Activated T-cell treated with anti-CD3 and anti-CD28 coated beads, Interleukin-2, amount 50 U/mL, for 24 hours (primary cell): ENCODE measurements around the gene MEPCE.
A peak's percentile ranks its signal among the peaks of the same experiment; 100 is the strongest.

Experiments used
- DNase-seq: peaks from one replicate; pipeline ENCODE4 v3.0.0-alpha.2; 2020
- H3K27ac Mint-ChIP-seq: 2 replicates; pipeline ENCODE4 v1.8.0; 2020; ENCODE audit warnings: mild to moderate bottlenecking, mixed read lengths
- H3K27me3 Mint-ChIP-seq: 2 replicates; pipeline ENCODE4 v1.8.0; 2020; ENCODE audit warnings: mixed read lengths
- H3K36me3 Mint-ChIP-seq: 2 replicates; pipeline ENCODE4 v1.8.0; 2020; ENCODE audit warnings: low read depth, mixed read lengths
- H3K4me1 Mint-ChIP-seq: 2 replicates; pipeline ENCODE4 v1.8.0; 2020; ENCODE audit warnings: low read depth, mixed read lengths
- H3K4me3 Mint-ChIP-seq: 2 replicates; pipeline ENCODE4 v1.8.0; 2020; ENCODE audit warnings: mild to moderate bottlenecking, moderate library complexity, mixed read lengths
- H3K9me3 Mint-ChIP-seq: 2 replicates; pipeline ENCODE4 v1.8.0; 2020; ENCODE audit warnings: mixed read lengths

Gene MEPCE

GRCh38 chr7:100423315-100423714 is 6.3 kb upstream of the MEPCE start:
- H3K27ac Mint-ChIP-seq, result no peak overlapping the region
- H3K36me3 Mint-ChIP-seq, result peaks cover 4% of the 10 kb centered on the region
- peaks cover 3% of the 10 kb centered on the region for H3K4me1 Mint-ChIP-seq
- no peaks in the 10 kb centered on the region for H3K27me3 Mint-ChIP-seq
- DNase-seq, result no peak
- no peaks in the 10 kb centered on the region for H3K9me3 Mint-ChIP-seq
- no peak overlapping the region for H3K4me3 Mint-ChIP-seq

DNA sequence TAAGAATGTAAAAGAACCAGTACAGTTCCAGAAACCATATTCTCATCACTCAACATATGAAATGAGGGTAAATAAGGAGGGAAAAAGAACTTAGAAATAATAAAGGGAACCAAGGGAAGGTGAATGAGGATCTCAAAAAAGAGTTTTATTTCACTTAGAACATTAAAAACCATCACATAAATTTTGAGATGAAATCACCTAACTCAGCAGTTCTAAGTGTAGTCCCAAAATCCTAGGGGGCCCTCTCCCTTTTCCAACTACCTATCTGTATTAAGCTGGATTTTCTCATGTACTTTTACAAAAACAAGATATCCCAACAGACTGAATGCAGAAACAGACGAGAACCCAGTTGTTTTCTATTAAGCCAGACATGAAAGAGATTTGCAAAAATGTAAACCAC is 4.3 kb upstream of the MEPCE start:
- H3K9me3 Mint-ChIP-seq, result no peaks in the 10 kb centered on the region
- H3K27ac Mint-ChIP-seq, result no peak overlapping the region
- DNase-seq, result no peak
- peaks cover 10% of the 10 kb centered on the region for H3K4me1 Mint-ChIP-seq
- H3K27me3 Mint-ChIP-seq, result peaks cover 4% of the 10 kb centered on the region
- H3K36me3 Mint-ChIP-seq, result peaks cover 19% of the 10 kb centered on the region
- no peak overlapping the region for H3K4me3 Mint-ChIP-seq

DNA sequence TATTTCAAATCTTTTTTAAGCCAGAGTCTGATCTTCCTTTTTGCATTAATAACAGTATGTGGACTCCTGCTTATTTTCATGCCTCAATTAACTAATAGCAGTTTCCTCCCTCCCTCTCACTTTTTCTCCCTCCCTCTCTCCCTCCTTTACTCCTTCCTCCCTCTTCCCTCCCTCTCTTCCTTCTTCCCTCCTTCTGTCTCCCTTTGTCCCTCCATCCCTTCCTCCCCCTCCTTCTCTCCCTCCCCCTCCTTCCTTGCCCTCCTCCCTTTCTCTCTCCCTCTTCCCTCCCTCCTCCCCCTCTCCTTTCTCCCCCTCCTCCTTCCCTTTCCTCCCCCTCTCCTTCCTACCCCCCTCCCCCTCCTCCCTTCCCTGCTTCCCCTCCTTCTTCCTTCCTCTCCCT is 3.1 kb upstream of the MEPCE start:
- H3K9me3 Mint-ChIP-seq, result no peaks in the 10 kb centered on the region
- peaks cover 20% of the 10 kb centered on the region for H3K4me1 Mint-ChIP-seq
- H3K27ac Mint-ChIP-seq, result no peak overlapping the region
- no peak for DNase-seq
- H3K36me3 Mint-ChIP-seq, result peaks cover 31% of the 10 kb centered on the region
- H3K4me3 Mint-ChIP-seq, result no peak overlapping the region
- peaks cover 4% of the 10 kb centered on the region for H3K27me3 Mint-ChIP-seq

DNA sequence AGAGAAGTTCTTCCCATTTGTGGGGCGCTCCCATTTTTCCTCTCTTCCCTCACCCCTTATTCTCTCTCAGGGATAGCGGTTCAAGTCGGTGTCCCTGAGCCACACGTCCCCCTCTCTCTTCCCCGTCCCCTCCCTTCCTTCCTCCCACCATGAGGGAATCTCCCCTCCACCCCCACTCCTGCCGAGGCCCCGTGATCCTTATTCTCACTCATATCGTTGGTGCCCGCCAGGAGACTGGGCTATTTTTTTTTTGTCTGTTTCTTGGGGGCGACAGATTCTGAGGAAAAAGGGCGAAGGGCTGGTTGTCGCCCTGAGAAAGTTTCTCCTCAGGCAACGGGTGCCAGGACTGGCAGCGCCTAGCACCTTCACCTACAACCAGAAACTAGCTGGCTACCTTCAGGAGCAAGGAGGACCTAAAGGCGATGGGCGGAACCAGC is 1.9 kb upstream of the MEPCE start:
- Mint-ChIP-seq H3K4me1 (peaks cover 33% of the 10 kb centered on the region), H3K4me3 (peak overlapping the region; percentile 97), H3K9me3 (no peaks in the 10 kb centered on the region), H3K36me3 (peaks cover 44% of the 10 kb centered on the region), H3K27ac (peak overlapping the region; percentile 100), H3K27me3 (peaks cover 4% of the 10 kb centered on the region)
- DNase-seq, result no peak

DNA sequence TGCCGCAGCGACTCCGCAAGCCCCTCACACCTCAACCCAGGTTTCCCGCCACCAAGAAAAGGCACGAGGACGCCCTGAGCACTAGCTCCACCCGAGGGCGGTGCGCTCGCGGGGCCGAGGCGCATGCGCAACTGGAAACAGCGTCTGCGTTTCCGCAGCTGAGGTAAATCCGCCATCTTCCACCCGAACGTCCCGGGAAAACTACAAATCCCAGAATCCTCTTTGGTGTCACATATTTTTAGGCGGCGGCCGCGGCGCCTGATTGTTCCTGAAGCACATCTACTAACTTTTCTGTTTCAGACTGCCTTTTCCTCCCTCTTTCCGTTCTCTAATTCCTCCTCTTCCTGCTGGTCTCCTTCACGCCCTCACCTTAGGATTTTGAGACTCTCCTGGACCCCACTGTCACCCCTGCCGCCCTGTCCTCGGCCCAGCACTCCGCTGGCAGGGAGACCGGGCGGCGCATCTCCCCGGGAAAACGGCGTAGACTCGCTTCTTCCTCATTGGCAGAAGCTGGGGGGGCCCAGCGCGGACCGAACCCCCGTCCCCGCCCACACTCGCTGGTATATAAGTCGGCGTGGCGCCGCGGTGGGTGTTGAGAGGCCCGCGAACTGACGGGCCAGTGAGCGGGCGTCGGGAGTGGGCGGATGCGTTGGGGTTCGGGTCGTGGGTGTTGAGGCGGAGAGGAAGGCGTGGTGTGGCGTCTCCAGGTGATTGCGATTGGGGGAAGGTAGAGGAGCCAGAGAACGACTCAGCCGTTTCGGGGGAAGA is 1.2 kb upstream of the MEPCE start, which contains the start of gene ZCWPW1:
Gene ZCWPW1, minus strand, starts transcription at position 505 of the 768 bp plus-strand sequence. CDS start 8,054 bp downstream, outside the sequence.
- peaks cover 50% of the 10 kb centered on the region for H3K36me3 Mint-ChIP-seq
- H3K27ac Mint-ChIP-seq, result peak within 1 kb of the TSS; percentile 100
- H3K27me3 Mint-ChIP-seq, result peaks cover 4% of the 10 kb centered on the region
- peaks cover 39% of the 10 kb centered on the region for H3K4me1 Mint-ChIP-seq
- peak within 1 kb of the TSS; percentile 97 for H3K4me3 Mint-ChIP-seq
- no peaks in the 10 kb centered on the region for H3K9me3 Mint-ChIP-seq
- DNase-seq, result peak; percentile 98

GRCh38 chr7:100428967-100429636 is 529 bp upstream of the MEPCE start:
- peak overlapping the region; percentile 97 for H3K4me3 Mint-ChIP-seq
- peaks cover 46% of the 10 kb centered on the region for H3K4me1 Mint-ChIP-seq
- peaks cover 57% of the 10 kb centered on the region for H3K36me3 Mint-ChIP-seq
- H3K27me3 Mint-ChIP-seq, result peaks cover 4% of the 10 kb centered on the region
- DNase-seq, result peak; percentile 100
- H3K9me3 Mint-ChIP-seq, result no peaks in the 10 kb centered on the region
- peak overlapping the region; percentile 100 for H3K27ac Mint-ChIP-seq

GRCh38 chr7:100430493-100431285 is 1.1 kb downstream of the MEPCE start:
- Mint-ChIP-seq H3K9me3 (no peaks in the 10 kb centered on the region), H3K4me3 (peak overlapping the region; percentile 97), H3K27me3 (peaks cover 4% of the 10 kb centered on the region), H3K27ac (peak overlapping the region; percentile 96), H3K36me3 (peaks cover 72% of the 10 kb centered on the region), H3K4me1 (peaks cover 58% of the 10 kb centered on the region)
- peak; percentile 61 for DNase-seq

DNA sequence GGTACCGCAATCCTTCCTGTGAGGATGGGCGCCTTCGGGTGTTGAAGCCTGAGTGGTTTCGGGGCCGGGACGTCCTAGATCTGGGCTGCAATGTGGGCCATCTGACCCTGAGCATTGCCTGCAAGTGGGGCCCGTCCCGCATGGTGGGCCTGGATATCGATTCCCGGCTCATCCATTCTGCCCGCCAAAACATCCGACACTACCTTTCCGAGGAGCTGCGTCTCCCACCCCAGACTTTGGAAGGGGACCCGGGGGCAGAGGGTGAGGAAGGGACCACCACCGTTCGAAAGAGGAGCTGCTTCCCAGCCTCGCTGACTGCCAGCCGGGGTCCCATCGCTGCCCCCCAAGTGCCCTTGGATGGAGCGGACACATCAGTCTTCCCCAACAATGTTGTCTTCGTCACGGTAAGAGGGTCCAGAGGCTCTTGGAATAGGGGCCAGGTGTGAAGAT is 1.7 kb downstream of the MEPCE start:
- Mint-ChIP-seq H3K27me3 (peaks cover 4% of the 10 kb centered on the region), H3K4me1 (peaks cover 58% of the 10 kb centered on the region), H3K4me3 (peak overlapping the region; percentile 97), H3K36me3 (peaks cover 73% of the 10 kb centered on the region), H3K27ac (peak overlapping the region; percentile 96), H3K9me3 (no peaks in the 10 kb centered on the region)
- no peak for DNase-seq

DNA sequence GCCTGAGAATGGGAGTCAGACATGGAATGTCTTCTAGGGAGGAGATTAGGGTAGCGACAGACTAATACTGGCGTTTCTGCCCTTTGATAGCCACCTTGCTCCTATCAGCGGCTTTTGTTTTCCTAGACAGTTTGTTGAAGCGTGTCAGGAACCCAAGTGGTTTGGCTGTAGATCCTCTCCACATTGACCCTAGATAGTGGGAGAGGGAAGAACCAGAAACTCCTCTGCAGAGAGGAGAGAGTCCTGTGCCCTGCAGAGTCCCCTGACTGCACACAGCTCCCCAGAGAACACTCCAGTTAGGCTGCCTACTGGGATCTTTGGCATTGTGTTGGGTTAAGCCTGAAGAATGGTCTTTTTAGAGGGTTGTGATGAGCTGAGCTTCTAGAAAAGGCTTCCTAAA is 2.4 kb downstream of the MEPCE start:
- peaks cover 75% of the 10 kb centered on the region for H3K36me3 Mint-ChIP-seq
- peak overlapping the region; percentile 97 for H3K4me3 Mint-ChIP-seq
- H3K27ac Mint-ChIP-seq, result peak overlapping the region; percentile 96
- no peaks in the 10 kb centered on the region for H3K9me3 Mint-ChIP-seq
- H3K4me1 Mint-ChIP-seq, result peaks cover 60% of the 10 kb centered on the region
- DNase-seq, result no peak
- peaks cover 4% of the 10 kb centered on the region for H3K27me3 Mint-ChIP-seq

DNA sequence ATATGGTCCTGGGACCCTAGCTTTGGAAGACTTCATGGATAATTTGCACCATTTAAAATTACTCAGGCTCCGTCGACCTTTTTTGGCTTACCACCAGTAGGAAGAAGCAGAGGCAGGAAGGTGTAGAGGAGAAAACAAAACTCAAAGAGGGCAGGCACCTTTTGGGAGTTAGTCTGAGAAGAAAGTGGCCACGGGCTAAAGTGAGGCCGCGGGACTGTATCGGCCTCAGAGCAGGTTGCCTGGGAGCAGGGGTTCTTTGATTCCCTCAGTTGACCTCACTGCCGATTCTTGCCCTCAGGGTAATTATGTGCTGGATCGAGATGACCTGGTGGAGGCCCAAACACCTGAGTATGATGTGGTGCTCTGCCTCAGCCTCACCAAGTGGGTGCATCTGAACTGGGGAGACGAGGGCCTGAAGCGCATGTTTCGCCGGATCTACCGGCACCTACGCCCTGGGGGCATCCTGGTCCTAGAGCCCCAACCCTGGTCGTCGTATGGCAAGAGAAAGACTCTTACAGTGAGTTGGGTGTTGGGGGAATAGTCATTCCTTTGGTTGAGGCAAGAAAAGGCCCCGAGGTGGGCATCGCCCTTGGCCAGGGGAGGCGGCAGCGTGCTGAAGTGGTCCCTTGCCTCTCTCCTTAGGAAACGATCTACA is 3.1 kb downstream of the MEPCE start:
- no peak for DNase-seq
- H3K27me3 Mint-ChIP-seq, result peaks cover 4% of the 10 kb centered on the region
- peak overlapping the region; percentile 97 for H3K4me3 Mint-ChIP-seq
- peaks cover 61% of the 10 kb centered on the region for H3K4me1 Mint-ChIP-seq
- H3K36me3 Mint-ChIP-seq, result peaks cover 75% of the 10 kb centered on the region
- H3K9me3 Mint-ChIP-seq, result no peaks in the 10 kb centered on the region
- peak overlapping the region; percentile 96 for H3K27ac Mint-ChIP-seq

GRCh38 chr7:100433276-100433591 is 3.6 kb downstream of the MEPCE start:
- Mint-ChIP-seq H3K9me3 (no peaks in the 10 kb centered on the region), H3K4me1 (peaks cover 58% of the 10 kb centered on the region), H3K27me3 (peaks cover 4% of the 10 kb centered on the region), H3K36me3 (peaks cover 72% of the 10 kb centered on the region), H3K4me3 (no peak overlapping the region), H3K27ac (peak overlapping the region; percentile 96)
- no peak for DNase-seq

DNA sequence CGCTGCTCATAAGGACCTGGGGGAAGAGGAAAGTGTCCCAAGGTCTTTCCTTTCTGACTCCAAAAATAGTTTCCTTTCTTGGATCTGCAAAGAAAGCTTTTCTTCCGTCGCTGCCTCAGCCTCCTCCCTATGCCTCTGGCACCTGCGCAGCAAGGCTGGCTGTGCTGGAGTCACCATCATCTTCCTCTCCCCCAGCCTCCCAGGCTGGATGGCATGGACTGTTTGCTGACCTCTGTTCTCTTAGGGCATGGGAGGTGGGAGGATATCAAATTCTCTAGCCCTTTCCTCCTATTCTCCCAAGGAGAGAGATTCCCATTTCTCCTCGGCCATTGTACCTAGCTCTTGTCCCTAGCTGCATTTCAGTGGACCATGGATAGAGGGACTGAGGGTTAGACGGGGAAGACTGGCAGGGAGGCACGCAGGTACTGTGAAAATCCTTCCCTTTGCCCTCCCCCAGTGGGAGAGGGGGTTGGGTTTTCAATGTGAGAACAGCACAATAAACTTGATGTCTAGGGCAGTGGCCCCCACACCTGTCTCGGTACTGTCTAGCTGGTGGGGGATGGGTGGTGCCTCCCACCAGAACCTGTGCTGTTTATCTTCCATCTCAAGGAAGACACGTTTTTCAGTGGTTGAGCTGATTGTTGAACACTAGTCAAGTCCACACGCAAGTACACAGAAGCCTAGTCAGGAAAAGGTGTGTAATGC is 4.1 kb downstream of the MEPCE start:
- DNase-seq, result no peak
- Mint-ChIP-seq H3K27me3 (peaks cover 4% of the 10 kb centered on the region), H3K4me1 (peaks cover 58% of the 10 kb centered on the region), H3K9me3 (no peaks in the 10 kb centered on the region), H3K27ac (peak overlapping the region; percentile 96), H3K4me3 (peak overlapping the region; percentile 89), H3K36me3 (peaks cover 67% of the 10 kb centered on the region)

- H3K4me3 Mint-ChIP-seq, result peak overlapping the region; percentile 89
These were observed 4.9 kb downstream of the MEPCE start for GRCh38 chr7:100434297-100435144.

More at GRCh38 chr7:100434297-100435144, 4.9 kb downstream of the MEPCE start:
- DNase-seq, result no peak
- H3K9me3 Mint-ChIP-seq, result no peaks in the 10 kb centered on the region
- H3K27ac Mint-ChIP-seq, result peak overlapping the region; percentile 96
- H3K36me3 Mint-ChIP-seq, result peaks cover 61% of the 10 kb centered on the region
- H3K4me1 Mint-ChIP-seq, result peaks cover 55% of the 10 kb centered on the region
- H3K27me3 Mint-ChIP-seq, result peaks cover 1% of the 10 kb centered on the region
